Stimulated activated CD4-positive, alpha-beta T cell treated with anti-CD3 and anti-CD28 coated beads, Interleukin-1b, Interleukin-23, amount 100 ng/mL, for 24 hours (primary cell): ENCODE data around the gene DNAH14.

Source experiments
- DNase-seq, 4 experiments: peaks; one replicate each; pipeline ENCODE4 v3.0.0-alpha.2; 2020; ENCODE audit warnings: low read depth in 4 of 4, low spot score in 1 of 4

The DNAH14 gene

GRCh38 chr1:225425201-225425786 is 495.8 kb downstream of the DNAH14 start:
- DNase-seq, result no peak

- DNase-seq, result peak in 1 of 4 experiments; percentile 12
Measured at GRCh38 chr1:225426395-225427234, 497.1 kb downstream of the DNAH14 start.

GRCh38 chr1:225427235-225428067 is 498.0 kb downstream of the DNAH14 start, which contains the start of gene LBR:
Gene LBR (minus strand): TSS chr1:225428038. CDS start chr1:225424075, 3,963 bp downstream.
- DNase-seq, result peak in 1 of 4 experiments; percentile 14

GRCh38 chr1:225428068-225428880 is 498.8 kb downstream of the DNAH14 start:
- peak; percentile 72 to 89 (median 80) for DNase-seq

GRCh38 chr1:225428881-225429455 is 499.5 kb downstream of the DNAH14 start:
- DNase-seq, result no peak

GRCh38 chr1:225430301-225430700 is 500.8 kb downstream of the DNAH14 start:
- no peak for DNase-seq

- DNase-seq, result no peak
Measured at GRCh38 chr1:225431081-225431863, 501.8 kb downstream of the DNAH14 start.

- DNase-seq, result no peak
Measured at GRCh38 chr1:225434046-225434445, 504.6 kb downstream of the DNAH14 start.

- no peak for DNase-seq
Measured at GRCh38 chr1:225435076-225435475, 505.6 kb downstream of the DNAH14 start.

- DNase-seq, result no peak
Measured at GRCh38 chr1:225435487-225435886, 506.0 kb downstream of the DNAH14 start.

- DNase-seq, result no peak
Measured at GRCh38 chr1:225435957-225436392, 506.5 kb downstream of the DNAH14 start.

GRCh38 chr1:225437710-225438437 is 508.4 kb downstream of the DNAH14 start:
- no peak for DNase-seq

GRCh38 chr1:225440380-225441221 is 511.1 kb downstream of the DNAH14 start:
- no peak for DNase-seq

GRCh38 chr1:225441314-225442122 is 512.0 kb downstream of the DNAH14 start:
- DNase-seq, result no peak

GRCh38 chr1:225442123-225442505 is 512.6 kb downstream of the DNAH14 start:
- DNase-seq, result no peak

GRCh38 chr1:225445639-225446594 is 516.4 kb downstream of the DNAH14 start:
- no peak for DNase-seq
